GM18502 (cell line): ENCODE measurements around the gene TMEM184A.
"Not testable (repeated sequence)": the region's sequence is repeated elsewhere in the genome, so short reads cannot be mapped to it uniquely, and the experiment has no call there.

Source experiments
- ATAC-seq: cut with Tn5 transposase; IDR thresholded peaks from one replicate; pipeline ENCODE4 v1.9.1; 2021; ENCODE audit warnings: mild to moderate bottlenecking; ENCODE audit not compliant: unreplicated experiment, poor library complexity

Gene TMEM184A

DNA sequence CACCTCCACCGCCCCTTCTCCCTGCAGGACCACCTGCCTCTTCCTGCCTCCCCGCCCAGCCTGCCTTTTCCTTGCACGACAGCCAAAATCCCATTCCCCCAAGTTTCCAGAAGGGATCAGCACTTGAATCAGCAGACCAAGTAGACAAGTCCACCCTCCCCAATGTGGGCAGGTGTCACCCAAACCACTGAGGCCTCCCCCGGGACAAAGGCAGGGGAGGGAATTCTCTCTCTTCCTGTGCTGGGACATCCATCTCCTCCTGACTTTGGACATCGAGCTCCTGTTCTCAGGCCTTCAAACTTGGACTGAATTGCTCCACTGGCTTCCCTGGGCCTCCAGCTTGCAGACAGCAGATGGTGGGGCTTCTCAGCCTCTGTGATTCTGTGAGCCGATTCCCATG lies 35.4 kb upstream of the TMEM184A start:
- ATAC-seq: no peak

DNA sequence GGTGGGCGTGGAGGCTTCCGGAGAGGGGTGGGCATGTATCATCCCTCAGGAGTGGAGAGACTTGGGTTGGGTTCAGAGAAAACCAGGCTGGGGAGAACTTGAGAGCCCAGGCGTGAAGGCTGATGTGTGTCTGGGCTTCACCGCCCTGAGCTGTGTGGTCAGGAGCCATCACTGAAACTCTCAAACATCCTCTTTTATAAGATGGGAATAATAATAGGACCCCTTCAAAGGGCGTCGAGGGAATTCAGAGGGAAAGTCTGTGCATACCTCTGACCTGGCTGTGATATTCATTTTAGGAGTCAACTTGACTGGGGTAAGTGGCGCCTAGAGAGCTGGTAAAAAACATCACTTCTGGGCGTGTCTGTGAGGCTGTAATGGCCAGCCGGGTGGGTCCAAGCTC lies 34.9 kb upstream of the TMEM184A start:
- ATAC-seq: no peak

DNA sequence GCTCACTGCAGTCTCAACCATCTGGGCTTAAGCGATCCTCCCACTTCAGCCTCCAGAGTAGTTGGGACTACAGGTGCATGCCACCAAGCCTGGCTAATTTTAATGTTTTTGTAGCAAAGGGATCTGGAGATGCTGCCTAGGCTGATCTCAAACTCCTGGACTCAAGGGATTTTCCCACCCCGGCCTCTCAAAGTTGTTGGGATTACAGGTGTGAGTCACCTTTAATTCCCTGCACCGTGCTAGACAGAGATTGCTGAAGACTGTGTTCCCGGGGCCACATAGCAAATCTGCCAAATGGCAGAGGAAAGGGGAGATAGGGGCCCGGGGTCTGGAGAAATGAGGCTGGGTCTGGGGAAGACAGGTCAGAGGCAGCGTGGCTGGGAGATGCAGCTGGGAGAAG lies 34.5 kb upstream of the TMEM184A start:
- no peak for ATAC-seq

DNA sequence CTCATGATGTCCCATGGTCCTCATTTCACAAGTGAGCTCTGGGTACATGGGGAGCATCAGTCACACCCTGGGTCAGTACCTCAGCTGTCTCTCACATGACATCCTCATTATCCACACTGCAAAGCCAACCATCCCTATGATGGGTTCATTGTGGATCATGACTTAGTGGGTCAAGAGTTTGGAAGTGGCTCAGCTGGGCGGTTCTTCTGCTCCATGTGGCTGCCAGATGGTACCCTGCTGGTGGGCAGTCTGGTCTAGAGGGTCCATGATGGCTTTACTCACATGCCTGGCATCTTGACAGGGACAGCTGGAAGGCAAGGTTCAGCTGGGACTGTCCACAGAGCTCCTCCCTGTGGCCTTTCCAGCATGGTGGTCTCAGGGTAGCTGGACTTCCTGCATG lies 33.0 kb upstream of the TMEM184A start:
- no peak for ATAC-seq

DNA sequence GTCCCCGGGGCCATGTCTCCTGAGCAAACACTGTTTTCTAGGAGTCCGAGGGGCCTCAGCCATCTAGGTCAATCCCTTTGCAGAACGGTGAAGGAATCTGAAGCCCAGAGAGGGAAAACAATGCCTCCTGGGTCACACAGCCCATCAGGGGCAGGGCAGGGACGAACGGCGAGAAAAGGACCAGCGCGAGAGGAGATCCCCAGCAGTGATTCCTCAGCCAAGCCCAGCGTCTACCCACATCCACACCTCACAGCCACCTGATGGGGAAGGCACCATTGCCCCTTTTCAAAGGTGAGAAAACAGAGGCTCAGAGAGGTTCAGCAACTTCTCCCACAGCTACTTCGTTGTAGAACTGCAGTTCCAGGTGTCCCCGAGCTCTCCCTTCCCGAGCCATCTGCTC lies 31.7 kb upstream of the TMEM184A start:
- ATAC-seq: no peak

DNA sequence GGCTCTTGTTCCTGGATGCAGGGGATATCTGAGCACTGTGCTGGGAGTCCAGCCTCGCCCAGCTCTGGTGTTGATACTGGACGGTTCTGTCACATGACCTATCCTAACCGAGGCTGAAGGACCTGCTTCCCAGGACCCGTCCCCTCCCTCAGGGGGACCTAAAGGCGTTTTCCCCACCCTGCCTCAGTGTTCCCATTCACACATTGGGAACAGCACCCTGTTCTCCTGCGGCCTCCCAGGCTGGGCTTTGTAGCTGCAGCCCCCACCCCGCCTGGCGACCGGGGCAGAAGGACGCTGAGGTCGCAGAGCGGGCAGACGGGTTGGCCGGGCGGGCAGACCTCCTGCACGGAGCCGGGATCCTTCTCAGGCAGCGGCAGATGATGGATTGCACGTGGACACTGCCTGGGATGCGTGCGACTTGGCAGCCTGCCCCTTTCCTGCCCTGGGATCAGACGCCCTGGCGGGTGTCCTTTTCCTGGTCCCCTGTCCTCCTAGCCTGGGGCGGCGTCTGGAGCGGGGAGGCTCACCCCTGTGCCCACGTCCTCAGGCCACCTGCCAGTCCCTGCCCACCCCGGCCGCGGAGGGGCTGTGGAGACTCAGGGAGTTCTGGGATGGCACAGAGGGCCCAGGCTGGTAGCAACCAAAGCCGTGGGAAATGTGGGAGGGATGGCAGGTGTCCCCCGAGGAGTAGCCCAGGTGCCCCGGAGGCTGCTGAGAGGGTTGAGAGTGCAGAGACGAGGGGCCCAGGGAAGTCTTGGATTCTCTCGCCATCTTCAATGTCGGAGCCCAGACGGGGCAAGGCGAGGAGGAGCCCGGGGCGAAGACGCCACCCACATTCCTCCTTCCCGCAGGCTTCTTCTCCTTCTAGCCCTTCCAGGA lies 31.1 kb upstream of the TMEM184A start:
- no peak for ATAC-seq

DNA sequence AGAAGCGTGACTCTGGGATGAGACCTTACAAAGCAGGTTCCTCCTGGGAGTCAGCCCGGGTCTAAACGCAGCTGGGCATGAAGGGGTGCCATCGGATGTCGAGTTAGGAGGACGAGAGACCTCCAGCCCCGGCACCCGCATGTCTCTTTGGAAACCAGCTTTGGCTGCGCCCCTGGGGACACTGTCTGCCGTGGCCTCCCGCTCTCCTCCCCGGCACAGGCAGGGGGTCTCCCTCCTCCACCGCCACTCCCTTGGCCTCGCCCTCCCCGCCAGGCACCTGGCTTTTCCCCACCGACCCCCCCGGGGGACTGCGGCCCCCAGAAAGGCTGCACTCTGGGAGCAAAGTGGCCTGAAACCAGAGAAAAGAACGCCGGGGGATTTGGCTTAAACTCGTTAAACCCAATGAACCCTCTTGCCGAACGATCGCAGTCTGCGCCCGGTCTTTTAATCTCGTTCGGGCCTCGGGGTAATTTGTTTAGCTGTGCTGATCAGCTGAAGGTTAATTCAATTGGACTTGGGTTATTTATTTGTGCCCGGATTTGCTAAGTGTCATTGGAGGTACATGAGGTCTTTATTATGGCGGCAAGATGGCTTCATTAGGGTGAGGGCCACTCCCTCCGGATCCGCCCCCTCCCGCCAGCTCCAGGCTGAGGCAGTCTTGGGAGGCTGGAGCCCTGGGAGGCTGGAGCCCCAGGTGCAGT lies 30.3 kb upstream of the TMEM184A start:
- no peak for ATAC-seq

DNA sequence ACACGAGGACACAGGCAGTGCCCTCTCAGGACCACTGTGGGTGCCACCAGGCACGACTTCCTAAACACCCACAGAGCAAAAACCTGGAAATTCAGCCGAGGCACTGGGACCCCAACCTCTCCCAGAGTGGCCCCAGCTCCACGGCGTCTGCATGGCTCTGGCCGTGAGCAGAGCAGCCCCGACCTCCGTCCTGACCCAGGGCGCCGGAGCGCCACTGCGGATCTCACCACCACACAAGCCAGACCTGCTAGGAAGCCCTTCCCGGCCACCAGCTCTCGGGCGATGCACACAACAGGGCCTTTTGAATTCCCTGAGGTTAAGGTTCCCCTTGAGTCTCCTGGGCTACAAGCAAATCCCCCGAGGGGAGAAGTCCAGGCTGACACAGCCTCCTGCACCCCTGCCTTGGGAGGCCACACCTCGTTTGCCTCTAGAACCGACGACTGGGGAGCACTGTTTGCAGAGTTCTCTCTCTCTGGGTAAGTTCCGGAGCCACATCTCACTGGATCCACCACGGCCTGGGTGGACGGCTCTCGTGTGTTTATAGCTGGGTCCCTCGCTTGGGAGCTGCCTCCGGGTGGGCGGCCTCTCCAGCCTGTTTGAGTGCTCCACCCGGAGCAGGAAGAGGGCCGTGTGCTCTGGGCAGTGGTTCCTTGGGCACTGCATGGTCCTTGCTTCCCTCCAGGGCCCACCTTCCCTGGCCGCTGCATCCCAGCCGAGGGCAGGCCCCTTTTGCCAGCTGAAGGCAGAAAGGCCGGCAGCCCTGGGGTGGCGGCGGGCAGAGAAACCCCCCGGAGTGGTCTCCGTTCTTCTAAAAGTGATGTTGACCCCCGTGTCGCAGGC lies 29.4 kb upstream of the TMEM184A start:
- ATAC-seq: no peak

DNA sequence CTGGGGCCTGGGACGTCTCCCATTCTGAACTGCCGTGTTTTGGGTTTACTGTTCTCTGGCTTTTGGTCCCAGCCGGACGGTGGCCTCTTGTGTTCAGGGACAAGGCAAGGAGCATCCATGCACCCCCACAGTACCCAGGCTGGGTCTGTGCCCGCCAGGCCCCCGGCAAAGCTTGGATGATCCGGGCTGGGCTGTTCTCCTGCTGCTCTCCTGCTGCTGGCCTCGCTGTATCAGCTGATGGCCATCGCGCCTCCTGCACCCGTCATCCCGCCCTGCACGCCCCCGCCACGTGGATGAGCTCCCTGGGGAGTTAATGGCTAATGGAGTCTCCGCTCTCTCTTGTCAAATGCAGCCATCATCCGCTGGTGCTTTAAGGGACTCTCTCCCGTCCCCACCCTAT lies 28.7 kb upstream of the TMEM184A start:
- no peak for ATAC-seq

DNA sequence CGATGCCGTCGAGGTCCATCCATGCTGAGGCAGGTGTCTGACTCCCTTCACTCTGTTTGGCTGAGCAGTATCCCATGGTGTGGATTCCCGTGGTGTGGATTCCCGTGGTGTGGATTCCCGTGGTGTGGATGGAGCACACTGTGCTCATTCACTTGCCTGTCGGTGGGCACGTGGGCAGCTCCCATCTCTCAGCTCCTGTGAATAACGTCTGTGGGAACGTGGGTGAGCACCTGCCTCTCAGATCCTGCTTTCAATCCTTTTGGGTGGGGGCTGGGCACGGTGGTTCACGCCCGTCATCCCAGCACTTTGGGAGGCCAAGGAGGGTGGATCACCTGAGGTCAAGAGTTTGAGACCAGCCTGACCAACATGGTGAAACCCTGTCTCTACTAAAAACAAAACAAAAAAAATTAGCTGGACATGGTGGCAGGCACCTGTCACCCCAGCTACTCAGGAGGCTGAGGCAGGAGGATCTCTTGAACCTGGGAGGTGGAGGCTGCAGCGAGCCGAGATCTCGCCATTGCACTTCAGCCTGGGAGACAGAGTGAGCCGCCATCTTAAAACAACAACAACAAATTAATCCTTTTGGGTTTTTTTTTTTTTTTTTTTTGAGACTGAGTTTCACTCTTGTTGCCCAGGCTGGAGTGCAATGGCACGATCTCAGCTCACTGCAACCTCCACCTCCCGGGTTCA lies 27.4 kb upstream of the TMEM184A start:
- ATAC-seq: not testable (repeated sequence)

DNA sequence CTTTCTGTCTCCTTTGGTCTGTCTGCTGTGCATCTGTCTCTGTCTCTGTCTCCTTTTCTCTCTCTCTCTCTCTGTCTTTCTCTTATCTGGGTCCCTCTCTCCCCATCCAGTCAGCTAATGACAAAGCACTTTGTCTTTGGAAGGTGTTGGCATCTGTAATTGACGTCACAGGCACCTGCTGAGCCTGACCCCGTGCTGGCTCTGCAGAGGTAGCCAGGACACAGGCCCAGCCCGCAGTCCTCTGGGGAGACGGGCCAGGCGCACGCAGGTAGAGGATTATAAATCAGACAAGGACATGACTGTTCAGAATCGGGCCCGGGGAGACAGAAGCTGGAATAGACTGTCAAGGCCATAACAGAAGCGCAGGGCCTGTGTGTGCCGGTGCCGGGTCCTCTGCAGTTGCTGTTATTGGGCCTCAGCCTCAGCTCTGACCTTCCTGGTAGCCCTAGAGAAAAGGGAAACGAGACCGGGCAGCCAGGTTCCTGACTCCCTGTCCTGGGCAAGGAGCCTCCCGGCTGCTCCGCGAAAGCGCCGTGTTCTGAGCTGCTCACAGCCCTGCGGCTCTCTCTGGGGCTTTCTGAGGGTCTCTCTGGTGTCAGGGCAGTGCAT lies 24.5 kb upstream of the TMEM184A start:
- no peak for ATAC-seq

DNA sequence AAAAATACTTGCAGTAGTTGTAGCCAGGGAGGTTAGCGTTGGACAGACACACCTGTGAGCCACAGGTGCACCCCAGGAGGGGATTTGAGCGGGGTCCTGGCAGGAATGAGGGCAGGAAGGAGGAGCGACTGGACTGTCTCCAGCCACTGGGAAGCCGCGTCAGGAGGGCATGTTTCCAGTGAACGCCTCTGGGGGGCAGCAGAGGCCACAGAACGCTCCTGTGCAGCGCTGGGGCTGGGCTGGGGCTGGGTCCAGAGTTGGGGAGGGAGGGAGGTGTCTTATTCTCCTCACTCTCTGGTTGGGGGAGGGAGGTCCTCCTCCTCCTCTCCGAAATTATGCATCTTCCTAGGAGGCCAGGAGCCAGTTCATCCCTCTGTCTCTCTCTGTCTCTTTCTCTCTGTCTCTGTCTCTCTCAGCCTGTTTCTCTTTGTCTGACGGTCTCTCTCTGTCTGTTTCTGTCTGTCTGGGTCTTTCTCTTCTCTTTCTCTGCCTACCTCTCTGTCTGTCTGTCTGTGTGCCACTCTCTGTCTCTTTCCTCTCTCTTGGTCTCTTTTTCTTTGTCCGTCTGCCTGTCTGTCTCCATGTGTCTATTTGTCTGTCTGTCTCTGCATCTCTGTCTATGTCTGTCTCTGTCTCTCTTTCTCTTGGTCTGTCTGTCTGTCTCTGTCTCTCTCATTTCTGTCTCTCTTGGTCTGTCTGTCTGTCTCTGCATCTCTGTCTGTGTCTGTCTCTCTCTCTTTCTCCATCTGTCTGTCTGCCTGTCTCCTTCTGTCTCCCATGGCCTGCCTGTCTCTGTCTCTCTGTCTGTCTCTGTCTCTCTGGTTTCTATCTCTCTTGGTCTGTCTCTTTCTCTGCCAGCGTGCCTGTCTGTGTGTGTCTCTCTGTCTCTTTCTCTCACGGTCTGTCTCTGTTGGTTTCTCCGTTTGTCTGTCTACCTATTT lies 23.7 kb upstream of the TMEM184A start:
- ATAC-seq: peak; percentile 75

DNA sequence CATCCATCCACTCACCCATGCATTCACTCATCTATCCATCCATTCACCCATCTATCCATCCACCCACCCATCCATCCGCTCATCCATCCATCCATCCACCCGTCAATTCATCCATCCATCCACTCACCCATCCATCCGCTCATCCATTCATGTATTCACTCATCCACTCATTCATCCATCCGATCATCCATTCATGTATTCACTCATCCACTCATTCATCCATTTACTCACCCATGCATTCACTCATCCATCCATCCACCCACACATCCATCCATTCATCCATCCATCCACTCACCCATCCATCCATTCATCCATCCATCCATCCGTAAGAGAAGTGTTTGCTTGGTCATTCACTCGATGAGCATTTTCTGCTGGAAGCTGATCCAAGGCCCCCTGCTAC lies 22.5 kb upstream of the TMEM184A start:
- no peak for ATAC-seq

DNA sequence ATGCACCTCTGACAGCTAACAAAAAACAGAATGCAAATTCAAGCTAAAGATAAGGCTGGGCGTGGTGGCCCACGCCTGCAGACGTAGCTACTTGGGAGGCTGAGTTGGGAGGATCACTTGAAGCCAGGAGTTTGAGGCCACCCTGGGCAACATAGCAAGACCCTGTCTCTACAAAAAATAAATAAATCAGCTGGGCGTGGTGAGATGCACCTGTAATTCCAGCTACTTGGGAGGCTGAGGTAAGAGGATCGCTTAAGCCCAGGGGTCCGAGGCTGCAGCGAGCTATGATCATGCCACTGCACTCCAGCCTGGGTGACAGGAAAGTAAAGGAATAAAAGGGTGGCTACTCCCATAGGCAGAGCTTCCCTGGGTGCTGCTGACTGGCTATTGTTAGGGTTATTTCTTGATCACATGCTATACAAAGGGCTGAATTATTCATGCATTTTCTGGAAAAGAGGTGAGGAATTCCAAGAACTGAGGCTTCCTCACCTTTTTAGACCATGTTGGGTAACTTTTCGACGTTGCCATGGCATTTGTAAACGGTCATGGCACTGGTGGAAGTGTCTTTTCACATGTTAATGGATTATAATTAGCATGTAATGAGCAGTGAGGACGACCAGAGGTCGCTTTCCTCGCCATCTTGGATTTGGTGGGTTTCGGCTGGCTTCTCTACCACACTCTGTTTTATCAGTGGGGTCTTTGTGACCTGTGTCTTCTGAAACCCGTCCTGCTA lies 20.7 kb upstream of the TMEM184A start:
- no peak for ATAC-seq

DNA sequence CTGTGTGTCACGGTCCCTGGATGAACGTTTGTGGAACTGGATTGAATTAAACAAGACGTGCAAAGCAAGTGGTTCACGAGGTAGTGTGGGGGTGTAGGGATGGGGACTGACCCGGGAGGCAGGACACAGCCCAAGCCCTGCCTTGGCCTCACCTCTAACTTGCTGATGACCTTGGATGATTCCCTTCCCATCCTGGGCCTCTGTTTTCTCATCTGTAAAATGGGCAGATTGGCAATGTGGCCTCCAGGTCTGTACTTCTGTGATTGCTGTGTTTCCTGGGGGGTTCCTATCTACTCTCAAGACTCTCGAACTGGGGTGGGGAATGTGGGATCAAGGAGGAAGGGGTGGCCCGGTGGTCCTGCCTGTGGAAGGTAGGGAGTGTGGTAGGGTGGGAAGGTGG lies 19.8 kb upstream of the TMEM184A start:
- ATAC-seq: no peak

DNA sequence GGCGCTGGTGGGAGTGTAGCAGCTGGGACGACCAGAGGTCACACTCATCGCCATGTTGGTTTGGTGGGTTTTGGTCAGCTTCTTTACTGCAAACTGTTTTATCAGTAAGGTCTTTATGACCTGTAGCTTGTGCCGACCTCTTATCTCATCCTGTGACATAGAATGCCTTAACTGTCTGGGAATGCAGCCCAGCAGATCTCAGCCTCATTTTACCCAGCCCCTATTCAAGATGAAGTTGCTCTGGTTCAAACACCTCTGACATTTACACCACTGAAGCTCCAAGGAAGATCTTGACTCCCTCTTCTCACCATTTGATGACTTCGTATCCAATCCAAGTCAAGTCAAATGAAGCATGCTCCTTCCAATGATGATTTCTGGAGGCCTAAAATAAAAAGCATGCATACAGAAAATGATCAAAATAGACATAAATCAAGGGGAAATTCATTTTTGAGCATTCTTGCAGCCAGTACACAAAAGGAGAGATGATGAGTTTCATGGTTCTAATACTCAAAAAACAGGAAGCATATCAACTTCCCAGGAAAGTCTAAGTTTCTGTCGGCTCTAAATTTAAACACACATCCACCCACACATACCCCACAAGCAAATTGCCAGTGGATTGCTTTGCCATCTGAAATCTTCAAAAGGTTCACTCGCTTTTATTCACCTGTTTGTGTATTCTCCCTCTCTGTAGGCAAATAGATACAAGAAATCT lies 16.3 kb upstream of the TMEM184A start:
- no peak for ATAC-seq

DNA sequence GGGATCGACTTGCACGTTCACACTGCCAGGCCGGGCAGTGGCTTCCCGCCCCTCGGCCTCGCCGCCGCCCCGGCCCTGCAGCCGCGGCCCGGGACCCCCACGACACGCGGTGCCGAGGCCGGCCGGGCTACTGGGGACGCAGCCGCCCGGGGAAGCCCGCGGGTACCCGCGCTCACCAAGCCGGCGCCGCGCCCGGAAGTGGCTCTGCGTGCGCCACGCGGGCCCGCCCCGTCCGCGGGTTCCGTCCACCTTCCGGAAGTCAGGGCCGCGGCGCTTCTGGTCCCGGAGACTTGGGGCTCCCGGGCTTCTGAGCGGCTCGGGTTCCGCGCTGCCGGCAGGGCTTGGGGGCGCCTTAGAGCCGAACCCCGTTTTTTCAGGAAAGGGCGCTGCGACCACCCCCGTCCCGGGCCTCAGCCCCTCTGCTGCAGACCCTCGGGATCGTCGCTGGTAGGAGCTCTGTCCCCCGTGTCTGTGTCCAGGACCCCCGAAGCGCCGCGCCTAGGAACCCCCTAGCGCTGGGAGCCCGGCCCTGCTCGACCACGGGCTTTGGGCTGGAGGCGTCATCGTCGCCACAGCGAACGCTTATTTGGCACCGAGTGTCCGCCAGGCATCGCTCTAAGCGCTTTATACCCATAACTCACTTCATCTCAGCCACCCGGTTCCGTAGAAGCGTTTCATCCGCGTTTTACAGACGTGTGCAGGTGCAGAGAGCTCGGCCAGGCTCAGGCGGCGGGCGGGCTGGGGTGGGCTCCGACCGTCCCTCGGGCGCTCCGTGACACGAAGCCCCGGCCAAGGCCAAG lies 14.0 kb upstream of the TMEM184A start, which contains the start of gene PSMG3:
PSMG3 (minus strand) TSS at position 200 of the 800 bp plus-strand sequence. CDS start 693 bp downstream, outside the sequence.
- ATAC-seq: peak; percentile 94
